GM12878 (cell line): ENCODE data around the gene LGALS9.
"Not testable (repeated sequence)": the region's sequence is repeated elsewhere in the genome, so short reads cannot be mapped to it uniquely, and the experiment has no call there.

Experiments
- POLR2AphosphoS5 ChIP-seq: IDR thresholded peaks from 2 replicates; pipeline ENCODE4 v1.6.1; 2011; ENCODE audit warnings: mild to moderate bottlenecking, low read length, inconsistent platforms
- TAF1 ChIP-seq: IDR thresholded peaks from 2 replicates; pipeline ENCODE4 v1.6.1; 2011; ENCODE audit warnings: mild to moderate bottlenecking, low read depth, low read length, borderline replicate concordance

DNA sequence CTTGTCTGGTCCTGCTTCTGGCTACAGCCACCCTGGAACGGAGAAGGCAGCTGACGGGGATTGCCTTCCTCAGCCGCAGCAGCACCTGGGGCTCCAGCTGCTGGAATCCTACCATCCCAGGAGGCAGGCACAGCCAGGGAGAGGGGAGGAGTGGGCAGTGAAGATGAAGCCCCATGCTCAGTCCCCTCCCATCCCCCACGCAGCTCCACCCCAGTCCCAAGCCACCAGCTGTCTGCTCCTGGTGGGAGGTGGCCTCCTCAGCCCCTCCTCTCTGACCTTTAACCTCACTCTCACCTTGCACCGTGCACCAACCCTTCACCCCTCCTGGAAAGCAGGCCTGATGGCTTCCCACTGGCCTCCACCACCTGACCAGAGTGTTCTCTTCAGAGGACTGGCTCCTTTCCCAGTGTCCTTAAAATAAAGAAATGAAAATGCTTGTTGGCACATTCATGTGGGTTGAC, 18.2 kb downstream of the LGALS9 start:
- not testable (repeated sequence) for TF ChIP-seq TAF1, POLR2AphosphoS5
